ENCODE results near the gene INPP5A.

GRCh38 chr10:132599732-132600131 is 62.1 kb downstream of the INPP5A start:
- TF ChIP-seq CTCF (conservative IDR thresholded peaks at IDR 0.05; ENCODE audit: low read length) (no peak), EZH2phosphoT487 (IDR thresholded peaks at IDR 0.05; ENCODE audit: borderline replicate concordance) (no peak)

Measured in Loucy (cell line).